ENCODE results near the gene PRKD1. TPM values are rescaled to one million over a fixed set of nuclear protein-coding genes. Genes with fewer than 3 reads are reported as not detected.
A peak's percentile ranks its signal among the peaks of the same experiment; 100 is the strongest.

The PRKD1 gene
- total and polyA plus RNA-seq, 2 donors (not counting 1 experiment from before 2014, with no cell fraction given): 20.1 to 26.2 TPM

DNA sequence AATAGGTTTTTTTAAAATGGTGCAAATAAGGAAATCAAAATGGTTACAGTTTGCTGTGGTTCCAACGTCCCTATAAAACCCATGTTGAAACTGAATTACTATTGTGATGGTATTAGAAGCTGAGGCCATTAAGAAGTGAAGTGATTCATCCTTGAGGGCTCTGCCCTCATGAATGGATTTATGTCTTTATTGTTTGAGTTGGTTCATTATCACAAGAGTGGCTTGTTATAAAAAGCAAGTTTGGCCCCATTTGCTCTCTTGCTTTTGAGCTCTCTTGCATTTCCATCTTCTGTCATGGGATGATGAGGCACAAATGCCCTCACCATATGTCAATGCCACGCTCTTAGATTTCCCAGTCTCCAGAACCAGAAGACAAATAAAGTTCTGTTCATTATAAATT, 62.3 kb downstream of the PRKD1 start:
- H3K9me3 ChIP-seq (ENCODE audit: control insufficient read depth, insufficient read depth, low read depth, low read length): no peaks in the 10 kb centered on the region
- H3K36me3 ChIP-seq (ENCODE audit: control insufficient read depth, insufficient read depth, low read length): no peaks in the 10 kb centered on the region
- no peak overlapping the region for H3K4me2 ChIP-seq (ENCODE audit: extremely low read depth, insufficient read depth, low read length)
- H2AFZ ChIP-seq (ENCODE audit: low read length): no peak overlapping the region
- TF ChIP-seq, protein P1, sequence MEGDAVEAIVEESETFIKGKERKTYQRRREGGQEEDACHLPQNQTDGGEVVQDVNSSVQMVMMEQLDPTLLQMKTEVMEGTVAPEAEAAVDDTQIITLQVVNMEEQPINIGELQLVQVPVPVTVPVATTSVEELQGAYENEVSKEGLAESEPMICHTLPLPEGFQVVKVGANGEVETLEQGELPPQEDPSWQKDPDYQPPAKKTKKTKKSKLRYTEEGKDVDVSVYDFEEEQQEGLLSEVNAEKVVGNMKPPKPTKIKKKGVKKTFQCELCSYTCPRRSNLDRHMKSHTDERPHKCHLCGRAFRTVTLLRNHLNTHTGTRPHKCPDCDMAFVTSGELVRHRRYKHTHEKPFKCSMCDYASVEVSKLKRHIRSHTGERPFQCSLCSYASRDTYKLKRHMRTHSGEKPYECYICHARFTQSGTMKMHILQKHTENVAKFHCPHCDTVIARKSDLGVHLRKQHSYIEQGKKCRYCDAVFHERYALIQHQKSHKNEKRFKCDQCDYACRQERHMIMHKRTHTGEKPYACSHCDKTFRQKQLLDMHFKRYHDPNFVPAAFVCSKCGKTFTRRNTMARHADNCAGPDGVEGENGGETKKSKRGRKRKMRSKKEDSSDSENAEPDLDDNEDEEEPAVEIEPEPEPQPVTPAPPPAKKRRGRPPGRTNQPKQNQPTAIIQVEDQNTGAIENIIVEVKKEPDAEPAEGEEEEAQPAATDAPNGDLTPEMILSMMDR (conservative IDR thresholded peaks at IDR 0.05 in 1 of 2, IDR thresholded peaks at IDR 0.05 in 1 of 2; ENCODE audit: low read depth in 1 of 2, low read length in 2 of 2): no peak
- H4K20me1 ChIP-seq (ENCODE audit: control insufficient read depth, extremely low read depth, insufficient read depth, low read length): no peaks in the 10 kb centered on the region
- no peak overlapping the region for H3K27ac ChIP-seq (ENCODE audit: insufficient read depth, low read length)
- no peaks in the 10 kb centered on the region for H3K4me1 ChIP-seq (ENCODE audit: control insufficient read depth, extremely low read depth, insufficient read depth, low read length)
- peak in 1 of 2 donors; percentile 11 for DNase-seq (ENCODE audit: low read depth in 2 of 2)
- no peak overlapping the region for H3K9ac ChIP-seq (ENCODE audit: insufficient read depth, low read length)
- no peaks in the 10 kb centered on the region for H3K79me2 ChIP-seq (ENCODE audit: control insufficient read depth, insufficient read depth, low read length)
- no peak overlapping the region for H3K4me3 ChIP-seq (replicated peaks in 1 of 4; ENCODE audit: control extremely low read depth in 1 of 4, insufficient read depth in 1 of 4, low read depth in 3 of 4, low read length in 4 of 4)
- no peaks in the 10 kb centered on the region for H3K27me3 ChIP-seq (ENCODE audit: control insufficient read depth, insufficient read depth, low read length)

DNA sequence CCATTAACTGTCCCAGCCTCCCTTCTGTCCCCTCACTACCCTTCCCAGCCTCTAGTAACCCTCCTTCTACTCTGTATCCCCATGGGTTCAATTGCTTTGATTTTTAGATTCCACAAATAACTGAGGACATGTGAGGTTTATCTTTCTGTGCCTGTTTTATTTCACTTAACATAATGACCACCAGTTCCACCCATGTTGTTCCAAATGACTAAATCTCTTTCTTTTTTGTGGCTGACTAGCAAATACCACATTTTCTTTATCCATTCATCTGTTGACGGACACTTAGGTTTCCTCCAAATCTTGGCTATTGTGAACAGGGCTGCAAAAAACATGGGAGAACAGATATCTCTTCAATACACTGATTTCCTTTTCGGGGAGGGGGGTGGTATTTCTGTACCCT, 65.7 kb downstream of the PRKD1 start:
- H3K27me3 ChIP-seq (ENCODE audit: control insufficient read depth, insufficient read depth, low read length): no peaks in the 10 kb centered on the region
- H3K4me2 ChIP-seq (ENCODE audit: extremely low read depth, insufficient read depth, low read length): no peak overlapping the region
- no peaks in the 10 kb centered on the region for H3K4me1 ChIP-seq (ENCODE audit: control insufficient read depth, extremely low read depth, insufficient read depth, low read length)
- H3K27ac ChIP-seq (ENCODE audit: insufficient read depth, low read length): no peak overlapping the region
- no peaks in the 10 kb centered on the region for H3K9me3 ChIP-seq (ENCODE audit: control insufficient read depth, insufficient read depth, low read depth, low read length)
- no peaks in the 10 kb centered on the region for H3K36me3 ChIP-seq (ENCODE audit: control insufficient read depth, insufficient read depth, low read length)
- H4K20me1 ChIP-seq (ENCODE audit: control insufficient read depth, extremely low read depth, insufficient read depth, low read length): no peaks in the 10 kb centered on the region
- H3K9ac ChIP-seq (ENCODE audit: insufficient read depth, low read length): no peak overlapping the region
- H3K4me3 ChIP-seq (replicated peaks in 1 of 4; ENCODE audit: control extremely low read depth in 1 of 4, insufficient read depth in 1 of 4, low read depth in 3 of 4, low read length in 4 of 4): no peak overlapping the region
- peak in 1 of 2 donors; percentile 25 for DNase-seq (ENCODE audit: low read depth in 2 of 2)
- TF ChIP-seq, protein P1 (conservative IDR thresholded peaks at IDR 0.05 in 1 of 2, IDR thresholded peaks at IDR 0.05 in 1 of 2; ENCODE audit: low read depth in 1 of 2, low read length in 2 of 2): no peak
- TF ChIP-seq EZH2 (IDR thresholded peaks at IDR 0.05; ENCODE audit: low read length, missing control alignments): no peak
- H2AFZ ChIP-seq (ENCODE audit: low read length): no peak overlapping the region
- H3K79me2 ChIP-seq (ENCODE audit: control insufficient read depth, insufficient read depth, low read length): no peaks in the 10 kb centered on the region

DNA sequence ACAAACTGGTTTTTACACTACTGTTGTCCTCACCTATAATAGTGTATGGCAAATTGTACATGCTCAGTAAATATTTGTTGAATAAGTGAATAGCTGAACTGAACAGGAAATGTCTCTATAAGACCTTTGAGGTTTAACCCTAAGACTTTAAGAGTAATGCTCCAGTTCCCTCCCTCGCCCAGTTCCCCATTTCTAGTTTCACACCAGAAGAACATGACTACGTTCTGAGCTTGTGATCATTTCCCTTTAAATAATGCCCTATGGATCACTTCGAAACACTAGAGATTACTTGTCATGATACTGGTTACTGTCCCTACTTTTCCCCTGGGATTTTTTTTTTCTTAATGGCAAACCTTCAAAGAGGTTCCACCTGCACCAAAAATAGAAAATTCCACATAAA, 69.3 kb downstream of the PRKD1 start:
- Histone ChIP-seq H3K4me2 (ENCODE audit: extremely low read depth, insufficient read depth, low read length) (no peak overlapping the region), H3K27me3 (ENCODE audit: control insufficient read depth, insufficient read depth, low read length) (no peaks in the 10 kb centered on the region), H3K4me3 (replicated peaks in 1 of 4; ENCODE audit: control extremely low read depth in 1 of 4, insufficient read depth in 1 of 4, low read depth in 3 of 4, low read length in 4 of 4) (no peak overlapping the region), H3K9ac (ENCODE audit: insufficient read depth, low read length) (no peak overlapping the region), H4K20me1 (ENCODE audit: control insufficient read depth, extremely low read depth, insufficient read depth, low read length) (no peaks in the 10 kb centered on the region), H3K79me2 (ENCODE audit: control insufficient read depth, insufficient read depth, low read length) (no peaks in the 10 kb centered on the region), H2AFZ (ENCODE audit: low read length) (no peak overlapping the region), H3K9me3 (ENCODE audit: control insufficient read depth, insufficient read depth, low read depth, low read length) (no peaks in the 10 kb centered on the region), H3K4me1 (ENCODE audit: control insufficient read depth, extremely low read depth, insufficient read depth, low read length) (no peaks in the 10 kb centered on the region), H3K36me3 (ENCODE audit: control insufficient read depth, insufficient read depth, low read length) (no peaks in the 10 kb centered on the region), H3K27ac (ENCODE audit: insufficient read depth, low read length) (no peak overlapping the region)
- DNase-seq (ENCODE audit: low read depth in 2 of 2): no peak
- no peak for TF ChIP-seq EZH2 (IDR thresholded peaks at IDR 0.05; ENCODE audit: low read length, missing control alignments)
- TF ChIP-seq, protein P1 (conservative IDR thresholded peaks at IDR 0.05 in 1 of 2, IDR thresholded peaks at IDR 0.05 in 1 of 2; ENCODE audit: low read depth in 1 of 2, low read length in 2 of 2): no peak
